AG08396 (cell line): ENCODE data around the gene HYCC2.
"Not testable (repeated sequence)": the region's sequence is repeated elsewhere in the genome, so short reads cannot be mapped to it uniquely, and the experiment has no call there.

Source experiments
- DNase-seq: peaks from one replicate; pipeline ENCODE4 v3.0.0; 2012; ENCODE audit warnings: low spot score, mixed read lengths

HYCC2 gene

GRCh38 chr2:201071479-201072200, at the start of gene HYCC2, which contains the start of gene NDUFB3:
HYCC2 (minus strand) TSS chr2:201071671; CDS start chr2:201024009, 47,662 bp downstream.
NDUFB3 (plus strand) TSS chr2:201072001; CDS start chr2:201078883, 6,882 bp downstream.
- peak; percentile 98 for DNase-seq

GRCh38 chr2:201118961-201119854, 47.7 kb upstream of the HYCC2 start:
- DNase-seq: peak; percentile 40

GRCh38 chr2:201118121-201118960, 46.9 kb upstream of the HYCC2 start:
- peak; percentile 72 for DNase-seq

- not testable (repeated sequence) for DNase-seq
Measured at GRCh38 chr2:201117735-201118094, 46.2 kb upstream of the HYCC2 start.

- peak; percentile 70 for DNase-seq
Measured at GRCh38 chr2:201116959-201117734, 45.7 kb upstream of the HYCC2 start.

GRCh38 chr2:201116115-201116958, 44.9 kb upstream of the HYCC2 start, which contains the start of gene CFLAR:
CFLAR (plus strand) TSS chr2:201116164; CDS start chr2:201129866, 13,702 bp downstream.
- peak; percentile 64 for DNase-seq

GRCh38 chr2:201114846-201115245, 43.4 kb upstream of the HYCC2 start:
- no peak for DNase-seq

- no peak for DNase-seq
Measured at GRCh38 chr2:201114350-201114749, 42.9 kb upstream of the HYCC2 start.

GRCh38 chr2:201111096-201111495, 39.6 kb upstream of the HYCC2 start:
- no peak for DNase-seq

- no peak for DNase-seq
Measured at GRCh38 chr2:201110615-201111014, 39.1 kb upstream of the HYCC2 start.

GRCh38 chr2:201109186-201109585, 37.7 kb upstream of the HYCC2 start:
- no peak for DNase-seq

GRCh38 chr2:201108341-201108740, 36.9 kb upstream of the HYCC2 start:
- DNase-seq: no peak

GRCh38 chr2:201107624-201108023, 36.2 kb upstream of the HYCC2 start:
- DNase-seq: no peak

GRCh38 chr2:201105759-201106158, 34.3 kb upstream of the HYCC2 start:
- DNase-seq: no peak

GRCh38 chr2:201100497-201100896, 29.0 kb upstream of the HYCC2 start:
- DNase-seq: no peak

- no peak for DNase-seq
Measured at GRCh38 chr2:201093573-201093972, 22.1 kb upstream of the HYCC2 start.

- no peak for DNase-seq
Measured at GRCh38 chr2:201090574-201090973, 19.1 kb upstream of the HYCC2 start.

GRCh38 chr2:201084863-201085262, 13.4 kb upstream of the HYCC2 start:
- DNase-seq: no peak

GRCh38 chr2:201074996-201075395, 3.5 kb upstream of the HYCC2 start:
- no peak for DNase-seq

GRCh38 chr2:201073071-201073470, 1.6 kb upstream of the HYCC2 start:
- no peak for DNase-seq
